BLaER1 (cell line): ENCODE measurements around the gene EFCAB12.
A peak's percentile ranks its signal among the peaks of the same experiment; 100 is the strongest.

ENCODE experiments used
- H3K27ac ChIP-seq: shearing (Covaris generic); formaldehyde crosslinking; 2 replicates; pipeline ENCODE4 v1.8.1; 2022
- H3K27me3 ChIP-seq: shearing (Covaris generic); formaldehyde crosslinking; 2 replicates; pipeline ENCODE4 v1.8.1; 2022
- H3K36me3 ChIP-seq: shearing (Covaris generic); formaldehyde crosslinking; 2 replicates; pipeline ENCODE4 v1.8.1; 2022
- H3K4me1 ChIP-seq: shearing (Covaris generic); formaldehyde crosslinking; 2 replicates; pipeline ENCODE4 v1.8.1; 2022
- H3K4me2 ChIP-seq: shearing (Covaris generic); formaldehyde crosslinking; 2 replicates; pipeline ENCODE4 v1.8.1; 2022
- H3K4me3 ChIP-seq: shearing (Covaris generic); formaldehyde crosslinking; 2 replicates; pipeline ENCODE4 v1.8.1; 2022
- H3K9ac ChIP-seq: shearing (Covaris generic); formaldehyde crosslinking; 2 replicates; pipeline ENCODE4 v1.8.1; 2022
- H3K9me3 ChIP-seq: shearing (Covaris generic); formaldehyde crosslinking; 2 replicates; pipeline ENCODE4 v1.8.1; 2022
- H4K20me1 ChIP-seq: shearing (Covaris generic); formaldehyde crosslinking; 2 replicates; pipeline ENCODE4 v1.8.1; 2022
- Cebpa-rat ChIP-seq: shearing (Covaris generic); IDR thresholded peaks from 2 replicates; pipeline ENCODE4 v1.8.1; 2022

Gene EFCAB12

DNA sequence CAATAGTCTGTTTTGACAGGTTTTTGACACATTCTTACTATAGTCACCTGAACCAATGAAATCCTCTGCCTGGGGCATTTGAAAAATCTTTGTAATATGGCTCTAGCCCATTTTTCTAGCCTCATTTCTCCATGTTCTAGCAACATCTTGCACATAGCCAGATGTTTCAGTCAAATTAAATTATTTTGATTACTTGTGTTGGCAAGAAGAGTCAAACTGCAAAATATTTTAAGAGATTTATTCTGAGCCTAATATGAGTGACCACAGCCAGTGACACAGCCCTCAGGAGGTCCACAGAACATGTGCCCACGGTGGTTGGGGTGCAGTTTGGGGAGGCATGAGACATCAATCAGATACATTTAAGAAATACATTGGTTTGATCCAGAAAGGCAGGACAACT, 18.5 kb upstream of the EFCAB12 start:
- H3K4me3 ChIP-seq, result no peak overlapping the region
- no peaks in the 10 kb centered on the region for H3K9me3 ChIP-seq
- H3K4me1 ChIP-seq, result peaks cover 9% of the 10 kb centered on the region
- H3K27ac ChIP-seq, result no peak overlapping the region
- H4K20me1 ChIP-seq, result no peaks in the 10 kb centered on the region
- H3K36me3 ChIP-seq, result peaks cover 18% of the 10 kb centered on the region; the same call in 1 of the 2 replicates
- no peak for TF ChIP-seq Cebpa-rat
- no peak overlapping the region for H3K4me2 ChIP-seq
- no peak overlapping the region for H3K9ac ChIP-seq
- H3K27me3 ChIP-seq, result no peaks in the 10 kb centered on the region

DNA sequence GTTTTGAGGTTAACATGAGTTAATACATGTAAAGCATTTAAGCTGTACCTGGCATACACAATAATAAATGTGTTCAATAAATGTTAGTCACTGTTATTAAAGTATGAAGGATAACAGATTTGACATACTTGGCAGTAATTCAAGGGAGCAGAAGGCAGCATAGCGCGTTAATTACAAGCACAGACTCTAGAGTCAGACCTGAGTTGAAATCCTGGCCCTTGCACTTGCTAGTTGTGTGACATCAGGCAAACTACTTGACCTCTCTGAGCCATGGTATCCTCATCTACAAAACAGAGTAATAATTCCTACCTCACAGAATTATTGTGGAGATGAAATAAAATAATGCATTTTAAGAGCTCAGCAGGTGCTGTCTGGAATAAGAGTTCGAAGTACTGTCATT, 17.0 kb upstream of the EFCAB12 start:
- Histone ChIP-seq H3K27me3 (no peaks in the 10 kb centered on the region), H3K4me2 (no peak overlapping the region), H3K4me3 (no peak overlapping the region), H3K36me3 (0 out of 2 replicates have a peak, but pooled peaks cover 7% of the 10 kb centered on the region), H4K20me1 (no peaks in the 10 kb centered on the region), H3K9me3 (no peaks in the 10 kb centered on the region), H3K9ac (no peak overlapping the region), H3K4me1 (peaks cover 22% of the 10 kb centered on the region), H3K27ac (no peak overlapping the region)
- no peak for TF ChIP-seq Cebpa-rat

DNA sequence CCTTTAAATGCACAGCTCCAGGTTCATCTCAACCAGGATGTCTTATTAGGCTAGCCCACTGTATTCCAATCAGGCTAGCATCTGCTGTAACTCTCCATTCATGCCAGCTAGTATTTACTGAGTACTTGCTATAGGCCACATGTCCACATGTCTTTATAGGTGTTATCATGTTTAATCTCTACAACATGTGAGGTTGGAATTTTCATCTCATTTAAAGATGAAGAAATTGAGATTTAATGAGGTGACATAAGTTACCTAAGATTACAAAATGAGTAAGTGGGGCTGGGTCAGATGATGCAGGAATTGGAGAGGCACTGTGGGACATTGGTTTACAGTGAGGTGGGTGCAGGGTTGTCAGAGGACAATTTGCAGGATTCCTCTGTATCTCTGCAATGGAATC, 14.5 kb upstream of the EFCAB12 start:
- no peaks in the 10 kb centered on the region for H3K27me3 ChIP-seq
- H3K9ac ChIP-seq, result no peak overlapping the region
- no peaks in the 10 kb centered on the region for H4K20me1 ChIP-seq
- no peak overlapping the region for H3K4me3 ChIP-seq
- no peak for TF ChIP-seq Cebpa-rat
- peak overlapping the region; percentile 94; the same call in 1 of the 2 replicates for H3K4me2 ChIP-seq
- H3K9me3 ChIP-seq, result no peaks in the 10 kb centered on the region
- no peak overlapping the region for H3K27ac ChIP-seq
- peaks cover 35% of the 10 kb centered on the region for H3K4me1 ChIP-seq
- peaks cover 2% of the 10 kb centered on the region; the same call in 1 of the 2 replicates for H3K36me3 ChIP-seq

DNA sequence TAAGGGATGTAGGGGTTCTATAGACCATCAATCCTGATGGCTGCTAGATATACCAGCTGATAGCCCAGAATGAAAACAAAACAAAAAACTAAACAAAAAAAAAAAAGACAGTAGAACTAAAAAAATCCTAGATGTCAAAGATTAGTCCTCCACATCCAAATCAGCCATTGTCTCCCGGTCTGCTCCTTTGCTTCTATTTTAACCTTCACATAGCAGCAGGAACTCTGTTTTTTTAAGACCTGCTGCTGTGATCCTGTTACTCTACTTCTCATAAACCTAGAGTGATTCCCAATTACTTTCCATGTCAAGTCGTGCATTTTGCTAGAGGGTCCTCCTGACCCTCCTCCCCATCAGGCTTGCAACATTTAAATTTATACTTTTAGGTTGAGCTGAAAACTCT, 14.1 kb upstream of the EFCAB12 start:
- Histone ChIP-seq H3K9ac (no peak overlapping the region), H3K36me3 (peaks cover 7% of the 10 kb centered on the region), H3K27ac (no peak overlapping the region), H3K27me3 (no peaks in the 10 kb centered on the region), H3K4me2 (peak overlapping the region; percentile 94), H3K4me1 (peaks cover 40% of the 10 kb centered on the region), H3K4me3 (no peak overlapping the region), H4K20me1 (no peaks in the 10 kb centered on the region), H3K9me3 (no peaks in the 10 kb centered on the region)
- no peak for TF ChIP-seq Cebpa-rat

DNA sequence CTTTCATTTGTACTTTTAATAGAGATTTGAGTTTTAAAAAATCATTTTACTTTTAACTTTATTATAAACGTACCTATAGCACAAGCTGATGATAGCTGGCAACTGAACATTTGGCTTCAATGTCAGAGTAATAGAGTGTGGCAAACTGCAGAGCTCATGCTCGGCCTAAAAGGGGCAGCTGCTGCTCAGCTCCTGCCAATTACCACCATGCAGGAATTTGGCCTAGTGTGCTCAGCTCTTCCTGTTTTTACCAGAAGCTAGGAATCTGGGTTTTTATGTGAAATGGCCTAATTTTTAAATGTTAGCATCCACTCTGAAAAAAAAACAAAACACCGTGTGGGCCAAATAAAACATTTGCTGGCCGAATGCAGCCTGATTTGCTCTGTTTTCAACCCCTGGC, 13.3 kb upstream of the EFCAB12 start:
- H4K20me1 ChIP-seq, result no peaks in the 10 kb centered on the region
- no peaks in the 10 kb centered on the region for H3K9me3 ChIP-seq
- H3K4me1 ChIP-seq, result peaks cover 47% of the 10 kb centered on the region
- no peak for TF ChIP-seq Cebpa-rat
- H3K9ac ChIP-seq, result peak overlapping the region; percentile 89; the same call in 1 of the 2 replicates
- H3K27me3 ChIP-seq, result no peaks in the 10 kb centered on the region
- peak overlapping the region; percentile 92 for H3K27ac ChIP-seq
- peak overlapping the region; percentile 87; the same call in 1 of the 2 replicates for H3K4me3 ChIP-seq
- H3K36me3 ChIP-seq, result peaks cover 14% of the 10 kb centered on the region
- H3K4me2 ChIP-seq, result peak overlapping the region; percentile 94

DNA sequence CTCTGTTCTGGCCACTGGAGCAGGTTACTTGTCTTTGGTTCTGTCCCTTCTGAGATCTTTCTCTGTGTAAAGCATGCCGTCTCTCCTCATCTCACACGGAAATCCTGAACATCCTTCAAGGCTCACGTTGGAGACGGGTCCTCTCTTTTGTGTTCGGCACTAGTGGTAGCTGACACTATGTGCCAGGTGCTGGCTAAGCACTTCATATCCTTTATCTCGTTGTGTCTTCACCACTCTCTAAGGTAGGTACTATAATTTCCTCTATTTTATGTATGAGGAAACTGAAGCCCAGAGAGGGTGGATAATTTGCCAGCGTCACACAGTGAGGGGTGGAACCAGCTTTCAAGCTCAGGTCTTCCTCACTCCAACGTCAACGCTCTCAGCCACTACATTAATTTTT, 12.8 kb upstream of the EFCAB12 start:
- peak overlapping the region; percentile 89 for H3K9ac ChIP-seq
- H3K9me3 ChIP-seq, result no peaks in the 10 kb centered on the region
- H3K4me2 ChIP-seq, result peak overlapping the region; percentile 94
- H3K4me3 ChIP-seq, result peak overlapping the region; percentile 87
- peaks cover 52% of the 10 kb centered on the region for H3K4me1 ChIP-seq
- peaks cover 20% of the 10 kb centered on the region for H3K36me3 ChIP-seq
- H3K27ac ChIP-seq, result peak overlapping the region; percentile 92
- H3K27me3 ChIP-seq, result no peaks in the 10 kb centered on the region
- no peak for TF ChIP-seq Cebpa-rat
- no peaks in the 10 kb centered on the region for H4K20me1 ChIP-seq

DNA sequence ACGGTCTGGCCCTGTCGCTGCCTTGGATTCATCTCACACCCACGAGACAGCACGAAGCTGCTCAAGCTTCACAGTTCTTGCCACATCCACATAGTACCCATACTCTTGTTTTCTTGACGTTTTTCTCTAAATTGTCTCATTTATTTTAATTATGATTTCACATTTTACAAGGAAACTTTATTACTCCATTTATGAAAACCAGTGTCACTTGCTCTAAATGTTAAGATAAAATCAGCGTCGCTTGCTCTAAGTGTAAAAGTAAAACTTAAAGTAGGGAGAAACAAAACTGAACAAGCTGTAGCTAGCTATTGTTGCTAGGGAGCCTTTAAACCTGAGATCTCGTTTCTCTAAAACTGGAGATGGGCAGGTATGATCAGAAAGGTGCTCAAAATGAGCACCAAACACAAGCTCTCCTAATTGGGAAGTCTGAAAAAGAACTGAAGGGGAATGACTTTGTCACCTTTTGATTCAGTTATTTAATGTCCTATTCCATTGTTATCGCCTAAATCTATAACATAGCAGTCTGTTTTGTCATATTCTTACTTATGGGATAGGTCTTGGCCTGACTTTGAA, 12.3 kb upstream of the EFCAB12 start:
- TF ChIP-seq Cebpa-rat, result no peak
- peak overlapping the region; percentile 89 for H3K9ac ChIP-seq
- H3K4me1 ChIP-seq, result peaks cover 57% of the 10 kb centered on the region
- peak overlapping the region; percentile 92 for H3K27ac ChIP-seq
- peaks cover 24% of the 10 kb centered on the region for H3K36me3 ChIP-seq
- H3K4me2 ChIP-seq, result peak overlapping the region; percentile 94
- H3K27me3 ChIP-seq, result no peaks in the 10 kb centered on the region
- no peaks in the 10 kb centered on the region for H3K9me3 ChIP-seq
- H3K4me3 ChIP-seq, result peak overlapping the region; percentile 87
- no peaks in the 10 kb centered on the region for H4K20me1 ChIP-seq

DNA sequence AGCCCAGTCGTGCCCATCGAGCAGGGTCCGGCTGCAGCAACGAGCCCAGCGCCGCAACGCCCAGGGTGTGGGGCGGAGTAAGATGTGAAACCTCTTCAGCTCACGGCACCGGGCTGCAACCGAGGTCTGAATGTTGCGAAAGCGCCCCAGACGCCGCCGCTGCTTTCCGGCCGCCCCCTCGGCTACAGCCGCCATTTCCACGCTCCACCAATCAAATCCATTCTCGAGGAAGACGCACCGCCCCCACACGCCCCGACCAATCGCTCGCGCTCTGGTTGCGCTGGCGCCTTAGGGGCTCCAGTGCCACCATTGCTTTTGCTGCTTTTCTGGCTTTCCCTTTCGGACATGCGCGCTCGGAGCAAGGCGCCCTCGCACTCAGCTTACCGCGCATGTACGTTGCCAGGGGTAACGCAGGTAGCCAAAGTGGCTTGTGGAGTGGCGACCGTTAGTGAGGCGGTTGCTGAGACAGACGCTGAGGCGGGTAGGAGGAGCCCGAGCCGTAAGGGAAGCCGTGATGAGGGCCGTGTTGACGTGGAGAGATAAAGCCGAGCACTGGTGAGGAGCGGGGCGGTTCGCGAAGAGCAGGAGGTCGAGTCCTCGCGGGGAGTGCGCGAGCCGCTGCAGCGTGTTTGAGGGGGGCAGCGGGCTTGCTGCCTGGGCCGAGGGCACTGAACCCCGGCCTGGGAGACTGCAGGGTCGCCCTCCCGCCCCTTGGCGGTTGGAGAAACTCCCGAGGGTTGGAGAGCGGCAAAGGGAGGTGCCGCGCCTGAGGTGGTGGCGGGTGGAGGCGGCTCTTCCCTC, 11.6 kb upstream of the EFCAB12 start, which contains the start of the genes IFT122 and MBD4:
IFT122 (plus strand) TSS at position 408 of the 801 bp plus-strand sequence; CDS start at position 515, 107 bp downstream.
MBD4 (minus strand) TSS at position 132 of the 801 bp plus-strand sequence; CDS start at position 17, 115 bp downstream.
- peak; percentile 99 for TF ChIP-seq Cebpa-rat
- Histone ChIP-seq H3K27ac (peak within 1 kb of the TSS; percentile 92), H3K9me3 (no peaks in the 10 kb centered on the region), H3K27me3 (no peaks in the 10 kb centered on the region), H3K9ac (peak within 1 kb of the TSS; percentile 90), H3K4me3 (peak within 1 kb of the TSS; percentile 87), H3K4me2 (peak within 1 kb of the TSS; percentile 94), H3K36me3 (peaks cover 29% of the 10 kb centered on the region), H4K20me1 (no peaks in the 10 kb centered on the region), H3K4me1 (peaks cover 64% of the 10 kb centered on the region)

DNA sequence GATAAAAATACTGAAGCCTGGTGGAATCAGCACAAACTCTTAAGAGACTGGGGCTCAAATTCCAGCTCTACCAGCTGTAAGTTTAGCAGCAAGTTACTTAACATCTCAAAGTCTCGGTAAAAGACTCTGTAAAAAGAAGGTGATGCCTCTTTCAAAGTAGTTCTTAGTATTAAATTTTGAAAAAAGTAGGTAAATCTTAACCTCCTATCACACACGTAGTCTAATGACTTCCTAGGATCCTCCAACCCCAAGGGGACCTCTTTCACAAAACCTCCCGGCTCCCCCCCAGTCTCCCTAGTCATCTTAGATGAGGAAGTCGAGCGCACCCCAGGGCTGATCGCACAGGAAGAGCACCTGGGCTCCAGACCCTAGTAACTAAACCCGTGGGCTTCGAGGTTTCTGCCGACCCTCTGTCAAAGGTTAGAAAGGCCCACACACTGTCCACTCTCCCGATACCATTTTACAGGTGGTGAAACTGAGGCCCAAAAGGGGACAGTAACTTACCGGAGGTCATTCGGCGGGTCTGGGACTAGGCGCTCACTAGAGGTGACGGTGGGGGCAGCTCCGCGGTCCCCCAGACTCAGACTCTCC, 10.9 kb upstream of the EFCAB12 start:
- H3K27me3 ChIP-seq, result no peaks in the 10 kb centered on the region
- no peaks in the 10 kb centered on the region for H3K9me3 ChIP-seq
- no peak for TF ChIP-seq Cebpa-rat
- H3K36me3 ChIP-seq, result peaks cover 36% of the 10 kb centered on the region
- H3K4me1 ChIP-seq, result peaks cover 67% of the 10 kb centered on the region
- peak overlapping the region; percentile 90 for H3K9ac ChIP-seq
- H3K4me3 ChIP-seq, result peak overlapping the region; percentile 87
- peak overlapping the region; percentile 79 for H3K4me2 ChIP-seq
- H3K27ac ChIP-seq, result peak overlapping the region; percentile 92
- H4K20me1 ChIP-seq, result no peaks in the 10 kb centered on the region
